Ascending aorta (tissue), 2 donors: ENCODE results near the gene OTUB2. TPM values are rescaled to one million over a fixed set of nuclear protein-coding genes. Genes with fewer than 3 reads are reported as not detected.

Experiments used
- DNase-seq, 2 donors: peaks; one replicate each; pipeline ENCODE4 v3.0.0-alpha.2; 2019; ENCODE audit warnings: low spot score in 2 of 2
- H3K27ac ChIP-seq, 2 donors: fragments of 200-600 bp; sonication (generic); one replicate each; pipeline ENCODE4 v1.5.1; 2016 to 2017; ENCODE audit warnings: mild to moderate bottlenecking in 1 of 2
- H3K27me3 ChIP-seq: fragments of 200-600 bp; sonication (generic); one replicate; pipeline ENCODE4 v1.5.1; 2017
- H3K36me3 ChIP-seq, 2 donors: fragments of 200-600 bp; sonication (generic); one replicate each; pipeline ENCODE4 v1.5.1; 2016
- H3K4me1 ChIP-seq, 2 donors: fragments of 200-600 bp; sonication (generic); one replicate each; pipeline ENCODE4 v1.5.1; 2016 to 2017; ENCODE audit warnings: mild to moderate bottlenecking in 1 of 2
- H3K4me3 ChIP-seq, 2 donors: fragments of 200-600 bp; sonication (generic); one replicate each; pipeline ENCODE4 v1.5.1; 2016 to 2017; ENCODE audit warnings: mild to moderate bottlenecking in 1 of 2
- H3K9me3 ChIP-seq, 2 donors: fragments of 200-600 bp; sonication (generic); one replicate each; pipeline ENCODE4 v1.5.1; 2016
- intact Hi-C: fragments of 100-400 bp; cut with DNase I; formaldehyde crosslinking; loops from one replicate; pipeline ENCODE4 v1.15.1; 2023
- total RNA-seq: library from RNA; depleted of rRNA; stranded (reverse); fragments of >200 nt; gene quantifications from one replicate; pipeline ENCODE4 v1.1.0, GENCODE V29; 2016
- TF ChIP-seq, protein P1 (sequence below), 3 experiments: fragments of 200-600 bp in 2 of 3; fragments of 450-650 bp in 1 of 3; sonication (generic) in 2 of 3; IDR thresholded peaks; one replicate each; pipeline ENCODE4 v1.5.1; 2016 to 2019; ENCODE audit warnings: antibody characterized with exemption in 3 of 3, mild to moderate bottlenecking in 1 of 3, moderate library complexity in 1 of 3

OTUB2 gene
- total RNA-seq, 1 donor from 2014 or later: 0.21 TPM

DNA sequence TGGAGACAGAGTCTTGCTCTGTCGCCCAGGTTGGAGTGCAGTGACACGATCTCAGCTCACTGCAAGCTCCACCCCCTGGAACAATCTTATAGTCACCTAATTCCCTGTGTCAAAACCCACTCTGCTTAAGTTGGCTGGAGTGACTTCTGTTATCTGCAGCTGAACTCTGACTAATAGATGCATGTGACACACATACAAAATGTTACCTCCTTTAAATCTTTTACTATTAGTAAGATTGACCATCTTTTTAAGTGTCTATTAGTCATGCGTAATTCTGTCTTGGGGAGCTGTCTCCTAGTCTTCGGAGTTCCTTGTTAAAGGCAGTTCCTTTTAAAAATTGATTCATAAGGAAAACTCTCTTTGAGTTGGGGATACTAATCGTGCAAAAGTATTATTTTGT is 62.4 kb downstream of the OTUB2 start:
- Histone ChIP-seq H3K27me3 (no peaks in the 10 kb centered on the region), H3K27ac (no peak overlapping the region), H3K36me3 (no peaks in the 10 kb centered on the region), H3K4me1 (no peaks in the 10 kb centered on the region), H3K4me3 (no peak overlapping the region), H3K9me3 (no peaks in the 10 kb centered on the region)
- intact Hi-C loops: no loop called here
- TF ChIP-seq, protein P1, sequence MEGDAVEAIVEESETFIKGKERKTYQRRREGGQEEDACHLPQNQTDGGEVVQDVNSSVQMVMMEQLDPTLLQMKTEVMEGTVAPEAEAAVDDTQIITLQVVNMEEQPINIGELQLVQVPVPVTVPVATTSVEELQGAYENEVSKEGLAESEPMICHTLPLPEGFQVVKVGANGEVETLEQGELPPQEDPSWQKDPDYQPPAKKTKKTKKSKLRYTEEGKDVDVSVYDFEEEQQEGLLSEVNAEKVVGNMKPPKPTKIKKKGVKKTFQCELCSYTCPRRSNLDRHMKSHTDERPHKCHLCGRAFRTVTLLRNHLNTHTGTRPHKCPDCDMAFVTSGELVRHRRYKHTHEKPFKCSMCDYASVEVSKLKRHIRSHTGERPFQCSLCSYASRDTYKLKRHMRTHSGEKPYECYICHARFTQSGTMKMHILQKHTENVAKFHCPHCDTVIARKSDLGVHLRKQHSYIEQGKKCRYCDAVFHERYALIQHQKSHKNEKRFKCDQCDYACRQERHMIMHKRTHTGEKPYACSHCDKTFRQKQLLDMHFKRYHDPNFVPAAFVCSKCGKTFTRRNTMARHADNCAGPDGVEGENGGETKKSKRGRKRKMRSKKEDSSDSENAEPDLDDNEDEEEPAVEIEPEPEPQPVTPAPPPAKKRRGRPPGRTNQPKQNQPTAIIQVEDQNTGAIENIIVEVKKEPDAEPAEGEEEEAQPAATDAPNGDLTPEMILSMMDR (IDR thresholded peaks at IDR 0.05): no peak
- DNase-seq: no peak

DNA sequence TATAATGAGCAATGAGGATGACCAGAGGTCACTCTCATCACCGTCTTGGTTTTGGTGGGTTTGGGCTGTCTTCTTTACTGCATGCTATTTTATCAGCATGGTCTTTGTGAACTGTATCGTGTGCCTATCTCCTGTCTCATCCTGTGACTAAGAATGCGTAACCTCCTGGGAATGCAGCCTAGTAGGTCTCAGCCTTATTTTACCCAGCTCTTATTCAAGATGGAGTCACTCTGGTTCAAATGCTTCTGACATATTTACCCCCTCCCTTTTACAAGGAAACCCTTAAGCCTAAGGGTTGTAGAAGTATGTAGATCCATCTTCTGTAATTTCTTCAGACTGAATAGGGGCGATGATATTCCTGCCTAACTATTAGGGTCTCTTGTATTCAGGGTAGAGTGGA is 63.3 kb downstream of the OTUB2 start:
- Histone ChIP-seq H3K4me1 (no peaks in the 10 kb centered on the region), H3K4me3 (no peak overlapping the region), H3K36me3 (no peaks in the 10 kb centered on the region), H3K27ac (no peak overlapping the region), H3K9me3 (no peaks in the 10 kb centered on the region), H3K27me3 (no peaks in the 10 kb centered on the region)
- DNase-seq: no peak
- TF ChIP-seq, protein P1 (IDR thresholded peaks at IDR 0.05): no peak
- intact Hi-C loops: no loop called here

DNA sequence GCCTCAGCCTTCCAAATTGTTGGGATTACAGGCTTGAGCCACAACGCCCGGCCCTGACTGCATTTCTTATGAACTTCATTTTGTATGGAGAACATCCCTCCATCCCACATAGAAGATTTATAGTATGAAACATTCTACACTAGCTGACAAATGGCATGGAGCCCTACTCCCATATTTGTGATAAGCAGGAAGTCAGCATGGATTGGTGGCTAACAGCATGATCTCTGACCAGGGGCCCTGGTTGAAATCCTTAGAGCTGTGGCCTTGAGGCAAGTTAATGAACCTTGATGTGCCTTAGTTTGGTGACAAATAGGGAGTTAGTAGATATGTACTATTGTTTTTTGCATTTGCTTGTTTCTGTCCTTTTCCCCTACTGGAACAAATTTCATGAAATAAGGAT is 67.3 kb downstream of the OTUB2 start:
- TF ChIP-seq, protein P1 (IDR thresholded peaks at IDR 0.05): no peak
- Histone ChIP-seq H3K4me1 (no peaks in the 10 kb centered on the region), H3K4me3 (no peak overlapping the region), H3K27ac (no peak overlapping the region), H3K27me3 (no peaks in the 10 kb centered on the region), H3K36me3 (no peaks in the 10 kb centered on the region), H3K9me3 (no peaks in the 10 kb centered on the region)
- intact Hi-C loops: no loop called here
- no peak for DNase-seq

DNA sequence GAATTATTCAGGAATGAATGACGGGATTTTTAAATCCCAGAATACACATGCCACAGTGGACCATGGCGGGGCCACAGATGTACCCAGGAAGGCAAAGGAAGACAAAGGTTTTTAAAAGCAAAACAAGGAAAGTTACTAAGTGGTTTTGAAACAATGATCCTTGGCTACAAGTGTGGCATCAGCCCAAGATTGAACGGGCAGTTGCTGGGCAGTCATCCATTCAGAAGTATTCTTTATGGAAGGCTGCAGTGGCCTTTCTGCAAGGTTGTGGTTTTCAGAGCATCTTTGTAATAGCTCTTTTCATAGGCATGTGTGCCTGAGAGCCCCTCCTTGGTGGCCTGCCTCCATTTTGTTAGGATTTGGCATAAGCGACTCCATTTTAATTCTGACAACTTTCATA is 71.0 kb downstream of the OTUB2 start:
- Histone ChIP-seq H3K4me3 (no peak overlapping the region), H3K9me3 (no peaks in the 10 kb centered on the region), H3K27ac (no peak overlapping the region), H3K36me3 (no peaks in the 10 kb centered on the region), H3K4me1 (no peaks in the 10 kb centered on the region), H3K27me3 (no peaks in the 10 kb centered on the region)
- TF ChIP-seq, protein P1 (IDR thresholded peaks at IDR 0.05): no peak
- intact Hi-C loops: no loop called here
- DNase-seq: no peak

Other genes with a start within 250 kb of the OTUB2 start
- gene PRIMA1, start 237.9 kb upstream of the OTUB2 start, total RNA-seq: 9.4 TPM
- gene FAM181A, start 99.0 kb upstream of the OTUB2 start, total RNA-seq: not detected
- gene ASB2, start 49.8 kb upstream of the OTUB2 start, total RNA-seq: 58.6 TPM
- not detected for gene CCDC197, start 29.0 kb upstream of the OTUB2 start, total RNA-seq
- gene DDX24, start 54.9 kb downstream of the OTUB2 start, total RNA-seq: 104 TPM
- gene IFI27L1, start 55.0 kb downstream of the OTUB2 start, total RNA-seq: not detected
- 209 TPM for gene IFI27, start 84.4 kb downstream of the OTUB2 start, total RNA-seq
- gene IFI27L2, start 103.3 kb downstream of the OTUB2 start, total RNA-seq: 36.0 TPM
- gene PPP4R4, start 148.0 kb downstream of the OTUB2 start, total RNA-seq: not detected